Measurements from ENCODE around the gene SIDT1. TPM values are rescaled to one million over a fixed set of nuclear protein-coding genes. Genes with fewer than 3 reads are reported as not detected.

Gene SIDT1
- total and polyA plus RNA-seq, 4 donors = 1.0 to 16.3 (median 4.6) TPM

DNA sequence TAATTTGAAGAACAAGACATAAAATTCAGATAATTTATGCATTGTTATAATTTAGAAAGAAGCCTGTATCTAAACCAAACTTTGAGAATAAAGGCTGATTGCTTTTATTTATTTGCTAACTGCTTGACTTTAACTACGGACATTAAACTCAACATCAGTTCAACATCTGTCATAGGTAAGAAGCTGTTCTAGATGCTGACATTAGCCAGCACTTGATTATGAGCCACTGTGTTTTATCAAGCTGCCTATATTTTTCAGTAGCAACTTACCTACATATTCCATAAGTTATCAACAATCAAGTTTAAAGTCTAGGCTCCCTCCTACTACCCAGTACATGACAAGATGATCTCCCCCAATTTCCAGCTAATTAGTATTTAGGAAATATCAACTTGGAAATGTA is 122.0 kb downstream of the SIDT1 start:
- H3K27ac ChIP-seq (ENCODE audit: low read depth in 1 of 2, low read length in 1 of 2) = no peak overlapping the region
- ATAC-seq (ENCODE audit: insufficient read depth, low FRiP score) (no peak), DNase-seq (no peak)
- TF ChIP-seq CTCF (IDR thresholded peaks at IDR 0.05; ENCODE audit: control extremely low read depth, extremely low read depth) = no peak
- no peaks in the 10 kb centered on the region for H3K9me3 ChIP-seq (ENCODE audit: control insufficient read depth in 4 of 4, insufficient read depth in 3 of 4, low read length in 3 of 4)
- no peaks in the 10 kb centered on the region for H3K27me3 ChIP-seq (ENCODE audit: control insufficient read depth in 3 of 3, insufficient read depth in 3 of 3, low read length in 2 of 3)
- peaks cover 0 to 2% (median 0%) of the 10 kb centered on the region in 5 donors for H3K4me1 ChIP-seq (ENCODE audit: control insufficient read depth in 5 of 5, insufficient read depth in 5 of 5, low read length in 5 of 5)
- 92 to 100% methylated on average over 1 of the region's 1 CpG for WGBS, 2 donors
- H3K9ac ChIP-seq (ENCODE audit: insufficient read depth in 1 of 2, low read length in 2 of 2) = no peak overlapping the region
- H3K4me3 ChIP-seq = no peak overlapping the region
- peaks cover 8 to 19% (median 16%) of the 10 kb centered on the region in 4 donors for H3K36me3 ChIP-seq (ENCODE audit: control insufficient read depth in 4 of 4, insufficient read depth in 4 of 4, low read length in 4 of 4)

- no peak for TF ChIP-seq CTCF (IDR thresholded peaks at IDR 0.05; ENCODE audit: control extremely low read depth, extremely low read depth)
- DNase-seq (no peak), ATAC-seq (ENCODE audit: insufficient read depth, low FRiP score) (no peak)
- no peaks in the 10 kb centered on the region for H3K9me3 ChIP-seq (ENCODE audit: control insufficient read depth in 4 of 4, insufficient read depth in 3 of 4, low read length in 3 of 4)
- H3K4me3 ChIP-seq = no peak overlapping the region
- WGBS, 2 donors = 89% methylated on average over 3 of the region's 3 CpGs
- H3K9ac ChIP-seq (ENCODE audit: insufficient read depth in 1 of 2, low read length in 2 of 2) = no peak overlapping the region
- H3K27me3 ChIP-seq (ENCODE audit: control insufficient read depth in 3 of 3, insufficient read depth in 3 of 3, low read length in 2 of 3) = no peaks in the 10 kb centered on the region
- peaks cover 13 to 21% (median 19%) of the 10 kb centered on the region in 4 donors for H3K36me3 ChIP-seq (ENCODE audit: control insufficient read depth in 4 of 4, insufficient read depth in 4 of 4, low read length in 4 of 4)
- no peak overlapping the region for H3K27ac ChIP-seq (ENCODE audit: low read depth in 1 of 2, low read length in 1 of 2)
- H3K4me1 ChIP-seq (ENCODE audit: control insufficient read depth in 5 of 5, insufficient read depth in 5 of 5, low read length in 5 of 5) = no peaks in the 10 kb centered on the region
These were observed 122.5 kb downstream of the SIDT1 start for GRCh38 chr3:113654851-113655250.

DNA sequence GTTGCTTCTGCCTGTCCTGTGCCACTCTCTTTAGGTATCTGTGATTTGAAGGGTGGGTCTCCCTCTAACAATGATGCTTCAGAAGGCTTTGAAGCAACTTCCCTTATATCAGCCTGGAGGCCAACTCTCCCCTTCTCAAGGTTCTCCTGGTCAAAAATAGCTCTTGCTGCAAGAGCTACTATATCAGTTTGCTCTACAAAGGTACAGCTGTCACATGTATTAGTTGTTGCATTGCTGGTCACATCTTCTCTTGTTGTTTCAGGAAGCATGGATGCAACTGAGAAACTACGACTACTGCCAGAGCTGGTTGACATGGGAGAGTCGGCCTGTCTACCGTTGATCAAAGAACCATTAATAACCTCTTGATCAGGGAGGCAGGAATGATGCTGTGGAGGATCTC is 125.8 kb downstream of the SIDT1 start:
- no peak for TF ChIP-seq CTCF (IDR thresholded peaks at IDR 0.05; ENCODE audit: control extremely low read depth, extremely low read depth)
- H3K4me1 ChIP-seq (ENCODE audit: control insufficient read depth in 5 of 5, insufficient read depth in 5 of 5, low read length in 5 of 5) = no peaks in the 10 kb centered on the region
- DNase-seq (no peak), ATAC-seq (ENCODE audit: insufficient read depth, low FRiP score) (no peak)
- H3K9me3 ChIP-seq (ENCODE audit: control insufficient read depth in 4 of 4, insufficient read depth in 3 of 4, low read length in 3 of 4) = no peaks in the 10 kb centered on the region
- WGBS, 2 donors = 97 to 99% methylated on average over 3 of the region's 3 CpGs
- no peaks in the 10 kb centered on the region for H3K27me3 ChIP-seq (ENCODE audit: control insufficient read depth in 3 of 3, insufficient read depth in 3 of 3, low read length in 2 of 3)
- H3K4me3 ChIP-seq = no peak overlapping the region
- H3K36me3 ChIP-seq (ENCODE audit: control insufficient read depth in 4 of 4, insufficient read depth in 4 of 4, low read length in 4 of 4) = peaks cover 22 to 32% (median 29%) of the 10 kb centered on the region in 4 donors
- no peak overlapping the region for H3K27ac ChIP-seq (ENCODE audit: low read depth in 1 of 2, low read length in 1 of 2)
- no peak overlapping the region for H3K9ac ChIP-seq (ENCODE audit: insufficient read depth in 1 of 2, low read length in 2 of 2)

DNA sequence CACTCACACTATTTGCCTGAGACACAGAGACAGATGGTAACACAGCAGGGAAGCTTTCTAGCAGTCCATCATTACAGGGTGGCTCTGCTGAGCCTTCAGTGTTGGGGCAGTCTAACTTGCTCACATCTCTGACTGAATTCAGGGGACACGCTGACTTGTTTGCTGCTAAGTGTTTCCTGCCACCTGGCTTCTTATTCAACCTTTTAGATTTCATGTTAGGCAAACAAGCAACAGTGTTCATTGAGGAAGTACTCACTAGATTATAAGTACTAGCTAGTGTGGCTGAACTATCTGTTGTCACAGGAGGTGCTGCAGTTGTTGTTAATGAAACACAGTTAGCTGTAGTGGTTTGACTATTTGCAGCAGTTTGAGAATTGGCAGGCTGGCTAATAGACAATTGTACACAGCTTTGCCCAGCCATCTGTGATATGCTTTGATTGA is 126.8 kb downstream of the SIDT1 start:
- Histone ChIP-seq H3K9me3 (ENCODE audit: control insufficient read depth in 4 of 4, insufficient read depth in 3 of 4, low read length in 3 of 4) (no peaks in the 10 kb centered on the region), H3K27ac (ENCODE audit: low read depth in 1 of 2, low read length in 1 of 2) (no peak overlapping the region), H3K4me3 (no peak overlapping the region), H3K4me1 (ENCODE audit: control insufficient read depth in 5 of 5, insufficient read depth in 5 of 5, low read length in 5 of 5) (no peaks in the 10 kb centered on the region), H3K27me3 (ENCODE audit: control insufficient read depth in 3 of 3, insufficient read depth in 3 of 3, low read length in 2 of 3) (no peaks in the 10 kb centered on the region), H3K36me3 (ENCODE audit: control insufficient read depth in 4 of 4, insufficient read depth in 4 of 4, low read length in 4 of 4) (peaks cover 27 to 33% (median 30%) of the 10 kb centered on the region in 4 donors), H3K9ac (ENCODE audit: insufficient read depth in 1 of 2, low read length in 2 of 2) (no peak overlapping the region)
- TF ChIP-seq CTCF (IDR thresholded peaks at IDR 0.05; ENCODE audit: control extremely low read depth, extremely low read depth) = no peak
- ATAC-seq (ENCODE audit: insufficient read depth, low FRiP score) (no peak), DNase-seq (no peak)
- WGBS, 2 donors = 77 to 83% methylated on average over 1 of the region's 1 CpG
